Astrocyte of the spinal cord (primary cell): ENCODE data around the gene BOD1L1.

ENCODE experiments used
- DNase-seq: peaks from one replicate; pipeline ENCODE4 v3.0.0; 2011; ENCODE audit warnings: low read depth, low spot score
- H3K4me3 ChIP-seq: 2 replicates; pipeline ENCODE4 v1.5.1; 2011; ENCODE audit warnings: low read depth, mild to moderate bottlenecking, low read length, moderate library complexity
- in situ Hi-C: cut with HindIII; loops from 2 replicates; pipeline ENCODE4 v1.10.0; 2017; ENCODE audit warnings: low sequenced_read_pairs
- TF ChIP-seq, protein P1 (sequence below): IDR thresholded peaks from 2 replicates; pipeline ENCODE4 v1.5.1; 2012; ENCODE audit warnings: low read depth, mild to moderate bottlenecking, low read length, inconsistent platforms

BOD1L1 gene

DNA sequence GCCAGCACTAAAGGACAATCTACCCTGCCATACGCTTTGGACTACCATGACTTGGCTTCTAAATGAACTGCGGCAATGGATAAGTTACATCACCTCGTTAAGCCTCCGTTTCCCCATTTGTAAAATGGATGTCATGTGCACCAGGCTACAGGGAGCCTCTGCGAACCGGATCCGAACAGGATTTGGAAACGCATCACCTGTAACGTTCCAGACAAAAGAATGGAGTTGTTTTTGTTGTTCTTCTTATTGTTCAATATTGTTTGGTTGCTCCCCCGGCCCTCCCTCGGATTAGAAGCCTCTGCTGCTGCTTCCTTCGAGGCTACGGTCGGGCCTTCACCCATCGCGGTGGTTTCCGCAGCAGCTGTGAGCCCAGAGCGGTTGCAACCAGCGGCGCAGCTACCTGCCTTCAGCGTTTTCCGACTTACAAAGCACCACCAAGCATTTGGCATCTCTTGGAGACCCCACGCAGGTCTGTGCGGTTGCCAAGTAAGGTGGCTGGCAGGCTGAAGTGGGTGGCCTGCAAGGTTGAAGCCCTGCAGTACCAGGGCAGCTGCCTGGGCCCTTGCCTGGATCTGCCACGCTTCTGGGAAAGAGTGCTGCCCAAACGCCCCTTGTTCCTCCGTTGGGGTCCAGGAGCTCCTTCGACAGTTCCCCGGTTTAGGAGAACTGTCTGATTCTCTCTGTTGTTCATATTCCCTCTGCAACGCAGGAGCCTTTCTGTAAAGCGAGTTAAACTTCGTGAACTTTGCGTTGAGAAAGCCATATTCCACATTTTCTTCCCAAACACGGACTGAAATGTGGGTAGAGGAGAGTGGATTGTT is 90.3 kb downstream of the BOD1L1 start:
- no peak overlapping the region for H3K4me3 ChIP-seq
- TF ChIP-seq, protein P1, sequence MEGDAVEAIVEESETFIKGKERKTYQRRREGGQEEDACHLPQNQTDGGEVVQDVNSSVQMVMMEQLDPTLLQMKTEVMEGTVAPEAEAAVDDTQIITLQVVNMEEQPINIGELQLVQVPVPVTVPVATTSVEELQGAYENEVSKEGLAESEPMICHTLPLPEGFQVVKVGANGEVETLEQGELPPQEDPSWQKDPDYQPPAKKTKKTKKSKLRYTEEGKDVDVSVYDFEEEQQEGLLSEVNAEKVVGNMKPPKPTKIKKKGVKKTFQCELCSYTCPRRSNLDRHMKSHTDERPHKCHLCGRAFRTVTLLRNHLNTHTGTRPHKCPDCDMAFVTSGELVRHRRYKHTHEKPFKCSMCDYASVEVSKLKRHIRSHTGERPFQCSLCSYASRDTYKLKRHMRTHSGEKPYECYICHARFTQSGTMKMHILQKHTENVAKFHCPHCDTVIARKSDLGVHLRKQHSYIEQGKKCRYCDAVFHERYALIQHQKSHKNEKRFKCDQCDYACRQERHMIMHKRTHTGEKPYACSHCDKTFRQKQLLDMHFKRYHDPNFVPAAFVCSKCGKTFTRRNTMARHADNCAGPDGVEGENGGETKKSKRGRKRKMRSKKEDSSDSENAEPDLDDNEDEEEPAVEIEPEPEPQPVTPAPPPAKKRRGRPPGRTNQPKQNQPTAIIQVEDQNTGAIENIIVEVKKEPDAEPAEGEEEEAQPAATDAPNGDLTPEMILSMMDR = no peak
- in situ Hi-C loops = no loop called here
- DNase-seq = no peak

GRCh38 chr4:13536607-13537006 is 90.9 kb downstream of the BOD1L1 start:
- no peak overlapping the region for H3K4me3 ChIP-seq
- in situ Hi-C loops = no loop called here
- TF ChIP-seq, protein P1 = no peak
- no peak for DNase-seq

DNA sequence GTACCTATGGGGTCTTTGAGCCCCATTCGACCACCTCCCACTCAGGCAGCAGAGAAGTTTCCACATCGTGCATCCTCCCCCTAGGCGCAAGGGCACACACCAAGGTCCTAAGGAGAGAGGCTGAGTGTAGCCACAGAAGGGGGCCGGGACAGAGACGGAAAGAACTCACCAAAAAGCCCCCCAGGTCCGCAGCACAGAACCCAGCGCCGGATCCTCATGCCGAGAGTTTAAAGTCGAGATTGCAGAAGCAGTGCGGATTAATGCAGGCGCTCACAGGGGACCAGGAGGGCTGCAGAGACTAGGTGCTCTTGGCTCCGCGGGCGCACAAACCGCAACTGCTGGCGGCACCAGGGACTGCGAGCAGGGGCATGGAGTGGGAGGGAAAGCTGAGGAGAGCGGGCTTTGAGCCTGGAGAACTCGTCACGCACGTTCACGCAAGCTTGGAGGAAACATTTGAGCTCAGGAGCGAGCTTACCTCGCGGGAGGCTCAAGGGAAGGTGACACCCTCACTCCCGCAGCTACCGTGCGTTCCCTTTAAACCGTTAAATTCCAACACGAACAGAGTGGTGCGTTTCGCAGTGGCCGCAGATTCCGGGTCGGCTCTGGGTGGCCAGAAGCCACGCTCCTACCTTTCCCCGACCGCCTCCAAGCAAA is 91.7 kb downstream of the BOD1L1 start:
- no peak overlapping the region for H3K4me3 ChIP-seq
- no peak for DNase-seq
- in situ Hi-C loops = no loop called here
- TF ChIP-seq, protein P1 = no peak

DNA sequence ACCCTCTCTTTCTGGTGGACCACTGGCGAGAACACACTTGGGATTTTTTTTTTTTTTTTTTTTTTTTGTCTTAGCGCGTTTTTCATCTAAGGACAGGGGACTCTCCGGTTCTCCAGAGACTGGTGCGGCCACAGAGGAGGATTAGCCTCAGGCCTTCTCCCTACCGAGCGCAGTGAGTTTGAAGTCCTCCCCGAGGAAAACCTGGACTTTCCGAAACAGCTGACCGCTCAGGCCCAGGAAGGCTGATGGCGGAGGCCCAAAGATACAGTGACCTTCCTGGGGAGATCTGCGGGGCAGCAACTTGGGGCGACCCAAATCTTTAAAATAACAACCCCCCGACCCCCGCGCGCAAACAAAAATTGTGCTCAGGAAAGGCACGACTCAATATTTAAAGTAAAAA is 92.4 kb downstream of the BOD1L1 start:
- TF ChIP-seq, protein P1 = no peak
- in situ Hi-C loops = no loop called here
- no peak overlapping the region for H3K4me3 ChIP-seq
- DNase-seq = no peak

DNA sequence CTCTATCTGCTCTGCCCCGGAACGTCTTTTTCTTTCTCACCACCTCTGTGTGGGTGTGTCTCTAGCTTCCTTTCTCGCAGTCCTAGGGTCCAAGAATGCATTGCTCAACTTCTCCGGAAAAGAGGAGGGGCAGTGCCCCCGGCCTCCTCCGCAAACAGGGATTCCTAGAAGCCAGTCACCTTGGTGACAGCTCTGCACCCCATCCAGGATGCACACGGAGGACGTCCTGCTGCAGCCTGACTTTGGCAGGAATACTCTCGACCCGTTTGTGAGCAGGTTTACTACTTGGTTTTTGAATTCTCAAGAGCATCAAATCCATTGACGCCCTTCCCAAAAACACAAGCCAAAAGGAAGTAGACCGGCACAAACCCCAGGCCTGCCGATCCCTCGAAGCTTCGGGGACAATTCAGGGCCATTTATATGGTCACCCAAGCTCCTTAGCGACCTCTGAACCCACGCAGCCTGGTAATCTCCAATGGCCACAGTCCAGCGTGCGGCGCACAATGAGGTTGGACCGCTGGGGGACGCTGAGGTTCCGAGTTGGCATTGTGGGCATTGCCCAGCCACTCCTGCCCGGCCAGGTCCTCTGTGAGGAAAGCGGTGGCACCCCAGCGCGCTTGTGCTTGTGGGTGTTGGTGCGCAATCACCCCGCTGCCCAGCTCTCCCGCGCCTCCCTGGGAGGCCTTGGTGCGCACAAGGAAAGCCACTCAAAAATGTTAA is 93.0 kb downstream of the BOD1L1 start:
- in situ Hi-C loops = no loop called here
- TF ChIP-seq, protein P1 = no peak
- no peak overlapping the region for H3K4me3 ChIP-seq
- DNase-seq = no peak

DNA sequence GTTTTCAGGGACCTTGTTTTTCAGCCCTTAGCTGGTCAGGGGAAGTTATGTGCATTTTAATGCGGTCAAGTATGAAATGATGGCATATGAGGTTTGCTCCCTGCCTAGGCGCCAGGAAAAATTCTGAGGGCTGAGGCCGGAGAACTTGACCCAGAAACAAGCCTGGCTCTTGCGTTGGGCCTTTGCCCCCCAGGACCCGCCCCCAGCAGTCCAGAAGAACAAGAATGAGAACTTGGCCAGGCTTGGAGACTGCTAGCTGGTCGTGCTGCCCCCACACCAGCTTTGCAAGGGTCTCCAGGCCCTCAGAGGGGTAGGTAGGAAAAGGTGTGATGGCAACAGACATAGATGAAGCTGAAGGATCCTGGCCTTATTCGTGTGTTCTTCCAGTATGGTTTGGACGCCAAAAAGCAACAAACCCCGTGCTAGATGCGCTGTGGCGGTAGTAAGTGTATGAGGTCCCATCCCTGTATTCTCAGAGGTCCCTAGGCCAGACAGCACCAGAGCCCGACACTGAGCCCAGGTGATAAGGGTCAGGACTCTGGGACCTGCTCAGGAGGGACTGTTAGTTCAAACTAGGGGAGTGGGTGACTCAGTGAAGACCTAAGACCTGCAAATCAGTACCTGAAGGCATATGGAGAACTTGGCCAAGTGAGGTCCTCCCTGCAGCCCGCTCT is 93.7 kb downstream of the BOD1L1 start:
- no peak overlapping the region for H3K4me3 ChIP-seq
- DNase-seq = no peak
- in situ Hi-C loops = no loop called here
- TF ChIP-seq, protein P1 = no peak
